ENCODE results near the gene ADGRG3. TPM values are rescaled to one million over a fixed set of nuclear protein-coding genes. Genes with fewer than 3 reads are reported as not detected.

The ADGRG3 gene
- total RNA-seq, 1 experiment from 2014 or later = not detected

DNA sequence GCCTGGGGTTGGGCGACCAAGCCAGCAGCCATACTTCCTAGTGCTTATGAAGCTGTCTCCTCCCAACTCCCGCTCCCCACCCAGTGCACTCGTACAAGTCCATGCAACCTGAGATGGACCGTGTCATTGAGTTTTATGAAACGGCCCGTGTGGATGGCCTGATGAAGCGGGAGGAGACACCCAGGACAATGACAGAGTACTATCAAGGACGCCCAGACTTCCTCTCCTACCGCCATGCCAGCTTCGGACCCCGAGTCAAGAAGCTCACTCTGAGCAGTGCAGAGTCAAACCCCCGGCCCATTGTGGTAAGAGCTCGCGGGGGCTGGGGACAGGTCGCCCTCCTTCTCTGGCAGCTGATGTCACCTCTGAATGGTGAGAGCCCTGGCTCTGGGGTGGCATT lies 56.4 kb downstream of the ADGRG3 start:
- no TSS peak for BruUV-seq (replicated peaks)
- Mint-ChIP-seq H3K4me3 (ENCODE audit: low read depth, unreplicated experiment) (no peak overlapping the region), H3K27ac (ENCODE audit: unreplicated experiment) (no peak overlapping the region), H3K9me3 (ENCODE audit: low read depth, unreplicated experiment) (no peaks in the 10 kb centered on the region), H3K36me3 (ENCODE audit: insufficient read depth, unreplicated experiment) (no peaks in the 10 kb centered on the region), H3K27me3 (ENCODE audit: unreplicated experiment) (peaks cover 30% of the 10 kb centered on the region), H3K4me1 (ENCODE audit: low read depth, unreplicated experiment) (no peaks in the 10 kb centered on the region)
- intact Hi-C loops (cut with micrococcal nuclease; ENCODE audit: unreplicated experiment) = loop anchor here (5.0 kb wide), 1 partner anchor 132 kb away; no protein-coding TSS in a partner anchor
- TF ChIP-seq, protein P1, sequence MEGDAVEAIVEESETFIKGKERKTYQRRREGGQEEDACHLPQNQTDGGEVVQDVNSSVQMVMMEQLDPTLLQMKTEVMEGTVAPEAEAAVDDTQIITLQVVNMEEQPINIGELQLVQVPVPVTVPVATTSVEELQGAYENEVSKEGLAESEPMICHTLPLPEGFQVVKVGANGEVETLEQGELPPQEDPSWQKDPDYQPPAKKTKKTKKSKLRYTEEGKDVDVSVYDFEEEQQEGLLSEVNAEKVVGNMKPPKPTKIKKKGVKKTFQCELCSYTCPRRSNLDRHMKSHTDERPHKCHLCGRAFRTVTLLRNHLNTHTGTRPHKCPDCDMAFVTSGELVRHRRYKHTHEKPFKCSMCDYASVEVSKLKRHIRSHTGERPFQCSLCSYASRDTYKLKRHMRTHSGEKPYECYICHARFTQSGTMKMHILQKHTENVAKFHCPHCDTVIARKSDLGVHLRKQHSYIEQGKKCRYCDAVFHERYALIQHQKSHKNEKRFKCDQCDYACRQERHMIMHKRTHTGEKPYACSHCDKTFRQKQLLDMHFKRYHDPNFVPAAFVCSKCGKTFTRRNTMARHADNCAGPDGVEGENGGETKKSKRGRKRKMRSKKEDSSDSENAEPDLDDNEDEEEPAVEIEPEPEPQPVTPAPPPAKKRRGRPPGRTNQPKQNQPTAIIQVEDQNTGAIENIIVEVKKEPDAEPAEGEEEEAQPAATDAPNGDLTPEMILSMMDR (IDR thresholded peaks at IDR 0.05; ENCODE audit: unreplicated experiment) = no peak
- CTCF ChIA-PET = interaction anchor here (0.7 to 1.5 kb wide), 4 partner anchors 11 to 134 kb away, joined by 3 to 4 read pairs (median 3); partner anchors contain the start of gene KATNB1
- DNase-seq = no peak

- H3K9me3 Mint-ChIP-seq (ENCODE audit: low read depth, unreplicated experiment) = no peaks in the 10 kb centered on the region
- TF ChIP-seq, protein P1 (IDR thresholded peaks at IDR 0.05; ENCODE audit: unreplicated experiment) = no peak
- no peaks in the 10 kb centered on the region for H3K4me1 Mint-ChIP-seq (ENCODE audit: low read depth, unreplicated experiment)
- H3K4me3 Mint-ChIP-seq (ENCODE audit: low read depth, unreplicated experiment) = no peak overlapping the region
- no peaks in the 10 kb centered on the region for H3K36me3 Mint-ChIP-seq (ENCODE audit: insufficient read depth, unreplicated experiment)
- CTCF ChIA-PET = interaction anchor here (0.7 to 1.5 kb wide), 3 partner anchors 10 to 121 kb away, joined by 3 read pairs; partner anchors contain the start of gene KATNB1
- BruUV-seq (replicated peaks) = no TSS peak
- no peak overlapping the region for H3K27ac Mint-ChIP-seq (ENCODE audit: unreplicated experiment)
- DNase-seq = no peak
- peaks cover 36% of the 10 kb centered on the region for H3K27me3 Mint-ChIP-seq (ENCODE audit: unreplicated experiment)
- intact Hi-C loops (cut with micrococcal nuclease; ENCODE audit: unreplicated experiment) = no loop called here
These were observed 57.0 kb downstream of the ADGRG3 start for GRCh38 chr16:57725151-57725550.

GRCh38 chr16:57725554-57725953 lies 57.4 kb downstream of the ADGRG3 start:
- Mint-ChIP-seq H3K9me3 (ENCODE audit: low read depth, unreplicated experiment) (no peaks in the 10 kb centered on the region), H3K27me3 (ENCODE audit: unreplicated experiment) (peaks cover 40% of the 10 kb centered on the region), H3K27ac (ENCODE audit: unreplicated experiment) (no peak overlapping the region), H3K36me3 (ENCODE audit: insufficient read depth, unreplicated experiment) (no peaks in the 10 kb centered on the region), H3K4me1 (ENCODE audit: low read depth, unreplicated experiment) (no peaks in the 10 kb centered on the region), H3K4me3 (ENCODE audit: low read depth, unreplicated experiment) (no peak overlapping the region)
- TF ChIP-seq, protein P1 (IDR thresholded peaks at IDR 0.05; ENCODE audit: unreplicated experiment) = no peak
- CTCF ChIA-PET = interaction anchor here (1.5 kb wide), 1 partner anchor 10 kb away, joined by 3 read pairs; the partner anchor contains the start of gene KATNB1
- BruUV-seq (replicated peaks) = no TSS peak
- intact Hi-C loops (cut with micrococcal nuclease; ENCODE audit: unreplicated experiment) = no loop called here
- no peak for DNase-seq

GRCh38 chr16:57725976-57726375 lies 57.9 kb downstream of the ADGRG3 start:
- Mint-ChIP-seq H3K27me3 (ENCODE audit: unreplicated experiment) (peaks cover 44% of the 10 kb centered on the region), H3K4me3 (ENCODE audit: low read depth, unreplicated experiment) (no peak overlapping the region), H3K9me3 (ENCODE audit: low read depth, unreplicated experiment) (no peaks in the 10 kb centered on the region), H3K4me1 (ENCODE audit: low read depth, unreplicated experiment) (no peaks in the 10 kb centered on the region), H3K27ac (ENCODE audit: unreplicated experiment) (no peak overlapping the region), H3K36me3 (ENCODE audit: insufficient read depth, unreplicated experiment) (no peaks in the 10 kb centered on the region)
- no peak for DNase-seq
- BruUV-seq (replicated peaks) = no TSS peak
- TF ChIP-seq, protein P1 (IDR thresholded peaks at IDR 0.05; ENCODE audit: unreplicated experiment) = no peak
- CTCF ChIA-PET = no interaction called here
- intact Hi-C loops (cut with micrococcal nuclease; ENCODE audit: unreplicated experiment) = no loop called here

Data from Calu3 (cell line).